ENCODE data around the gene TEX35.

GRCh38 chr1:178518894-178519293 lies 6.0 kb downstream of the TEX35 start:
- no peak for TF ChIP-seq REST (IDR thresholded peaks at IDR 0.05; ENCODE audit: insufficient read depth in 1 of 2, low read depth in 2 of 2, low read length in 2 of 2)
- no peak for TF ChIP-seq TAF1 (IDR thresholded peaks at IDR 0.05; ENCODE audit: borderline replicate concordance, insufficient read depth, low read length)
- no peak for TF ChIP-seq POLR2AphosphoS5 (IDR thresholded peaks at IDR 0.05; ENCODE audit: low read depth, low read length)
- no peak for TF ChIP-seq SIN3A (IDR thresholded peaks at IDR 0.05; ENCODE audit: borderline replicate concordance, insufficient read depth, low read length)
- no peak for TF ChIP-seq FOXP2 (optimal IDR thresholded peaks at IDR 0.05; ENCODE audit: borderline replicate concordance, extremely low read depth, extremely low read length, insufficient read depth)
